HT1080 (cell line): ENCODE measurements around the gene PCDHA2. TPM values are rescaled to one million over a fixed set of nuclear protein-coding genes. Genes with fewer than 3 reads are reported as not detected.
"Not testable (repeated sequence)": the region's sequence is repeated elsewhere in the genome, so short reads cannot be mapped to it uniquely, and the experiment has no call there.

Experiments
- DNase-seq: peaks from one replicate; pipeline ENCODE4 v3.0.0-alpha.2; 2015; ENCODE audit warnings: low read depth
- total RNA-seq: library from RNA; depleted of rRNA; stranded (reverse); fragments of >200 nt; shearing (Covaris generic); gene quantifications from 2 replicates; pipeline ENCODE4 v1.2.3, GENCODE V29; 2014

Gene PCDHA2
- total RNA-seq, 1 experiment from 2014 or later = not detected

- DNase-seq = no peak
Measured at GRCh38 chr5:140808889-140809291, 14.2 kb downstream of the PCDHA2 start.

DNA sequence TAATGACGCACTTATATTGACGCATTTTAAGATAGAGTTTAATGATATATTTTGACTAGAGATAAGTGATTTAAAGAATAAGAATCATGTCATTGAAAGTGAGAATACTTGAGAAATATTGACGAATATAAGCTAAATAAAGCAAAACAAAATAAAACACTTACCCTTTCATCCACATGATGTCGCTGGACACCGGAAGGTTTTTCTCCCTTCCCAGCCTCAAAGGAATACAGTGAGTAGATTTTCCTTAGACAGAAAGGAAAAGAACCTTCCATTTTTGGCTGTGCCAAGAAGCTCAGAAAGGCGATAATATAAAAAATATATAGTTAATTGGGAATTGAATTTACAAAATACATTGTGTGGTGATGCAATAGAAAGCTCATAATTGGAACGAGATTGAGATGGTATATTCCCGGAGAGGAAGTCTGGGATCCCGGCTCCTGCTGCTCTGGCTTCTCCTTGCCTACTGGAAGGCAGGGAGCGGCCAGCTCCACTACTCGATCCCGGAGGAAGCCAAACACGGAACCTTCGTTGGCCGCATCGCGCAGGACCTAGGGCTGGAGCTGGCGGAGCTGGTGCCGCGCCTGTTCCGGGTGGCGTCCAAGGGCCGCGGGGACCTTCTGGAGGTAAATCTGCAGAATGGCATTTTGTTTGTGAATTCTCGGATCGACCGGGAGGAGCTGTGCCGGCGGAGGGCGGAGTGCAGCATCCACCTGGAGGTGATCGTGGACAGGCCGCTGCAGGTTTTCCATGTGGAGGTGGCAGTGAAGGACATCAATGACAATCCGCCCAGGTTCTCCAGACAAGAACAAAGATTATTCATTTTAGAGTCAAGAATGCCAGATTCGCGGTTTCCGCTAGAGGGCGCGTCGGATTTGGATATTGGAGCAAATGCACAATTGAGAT is 27.0 kb downstream of the PCDHA2 start, which contains the start of gene PCDHA5:
PCDHA5 (plus strand) TSS at position 239 of the 906 bp plus-strand sequence.
- peak; percentile 26 for DNase-seq

- no peak for DNase-seq
Measured at GRCh38 chr5:140822281-140822629, 27.6 kb downstream of the PCDHA2 start.

DNA sequence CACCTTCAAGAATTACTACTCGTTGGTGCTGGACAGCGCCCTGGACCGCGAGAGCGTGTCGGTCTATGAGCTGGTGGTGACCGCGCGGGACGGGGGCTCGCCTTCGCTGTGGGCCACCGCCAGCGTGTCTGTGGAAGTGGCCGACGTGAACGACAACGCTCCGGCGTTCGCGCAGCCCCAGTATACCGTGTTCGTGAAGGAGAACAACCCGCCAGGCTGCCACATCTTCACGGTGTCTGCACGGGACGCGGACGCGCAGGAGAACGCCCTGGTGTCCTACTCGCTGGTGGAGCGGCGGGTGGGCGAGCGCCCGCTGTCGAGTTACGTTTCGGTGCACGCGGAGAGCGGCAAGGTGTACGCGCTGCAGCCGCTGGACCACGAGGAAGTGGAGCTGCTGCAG is 28.3 kb downstream of the PCDHA2 start:
- DNase-seq = not testable (repeated sequence)

DNA sequence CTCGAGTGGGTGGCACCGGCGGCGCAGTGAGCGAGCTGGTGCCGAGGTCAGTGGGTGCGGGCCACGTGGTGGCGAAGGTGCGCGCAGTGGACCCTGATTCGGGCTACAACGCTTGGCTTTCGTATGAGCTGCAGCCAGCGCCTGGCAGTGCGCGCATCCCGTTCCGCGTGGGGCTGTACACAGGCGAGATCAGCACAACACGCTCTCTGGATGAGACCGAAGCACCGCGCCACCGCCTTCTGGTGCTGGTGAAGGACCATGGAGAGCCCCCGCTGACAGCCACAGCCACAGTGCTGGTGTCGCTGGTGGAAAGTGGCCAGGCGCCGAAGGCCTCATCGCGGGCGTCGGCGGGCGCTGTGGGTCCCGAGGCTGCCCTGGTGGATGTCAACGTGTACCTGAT is 28.8 kb downstream of the PCDHA2 start:
- no peak for DNase-seq

DNA sequence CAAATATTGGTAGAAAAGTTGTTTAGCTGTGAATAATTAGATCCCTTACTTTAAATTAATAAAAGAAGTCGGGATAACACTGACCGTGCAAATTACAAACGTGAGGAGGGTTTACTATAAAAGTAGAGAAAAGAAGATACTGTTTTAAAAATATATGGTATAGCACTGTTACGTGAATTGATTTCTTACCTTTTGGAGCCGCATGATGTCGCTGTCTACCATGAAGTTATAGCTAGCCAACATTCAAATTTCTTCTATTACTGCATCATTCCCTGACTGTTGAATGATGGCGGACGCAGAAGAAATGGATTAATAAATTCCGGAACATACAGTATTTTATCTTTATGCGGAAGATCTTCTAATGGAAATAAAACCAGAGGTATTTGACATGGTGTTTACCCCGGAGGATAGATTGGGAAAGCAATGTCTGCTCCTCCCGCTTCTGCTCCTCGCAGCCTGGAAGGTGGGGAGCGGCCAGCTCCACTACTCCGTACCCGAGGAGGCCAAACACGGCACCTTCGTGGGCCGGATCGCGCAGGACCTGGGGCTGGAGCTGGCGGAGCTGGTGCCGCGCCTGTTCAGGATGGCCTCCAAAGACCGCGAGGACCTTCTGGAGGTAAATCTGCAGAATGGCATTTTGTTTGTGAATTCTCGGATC is 33.2 kb downstream of the PCDHA2 start, which contains the start of gene PCDHA6:
PCDHA6 (plus strand) TSS at position 257 of the 658 bp plus-strand sequence; CDS start at position 389, 132 bp downstream.
- DNase-seq = no peak

- no peak for DNase-seq
Measured at GRCh38 chr5:140828362-140828737, 33.7 kb downstream of the PCDHA2 start.

GRCh38 chr5:140829511-140830501 is 35.2 kb downstream of the PCDHA2 start:
- DNase-seq = not testable (repeated sequence)

DNA sequence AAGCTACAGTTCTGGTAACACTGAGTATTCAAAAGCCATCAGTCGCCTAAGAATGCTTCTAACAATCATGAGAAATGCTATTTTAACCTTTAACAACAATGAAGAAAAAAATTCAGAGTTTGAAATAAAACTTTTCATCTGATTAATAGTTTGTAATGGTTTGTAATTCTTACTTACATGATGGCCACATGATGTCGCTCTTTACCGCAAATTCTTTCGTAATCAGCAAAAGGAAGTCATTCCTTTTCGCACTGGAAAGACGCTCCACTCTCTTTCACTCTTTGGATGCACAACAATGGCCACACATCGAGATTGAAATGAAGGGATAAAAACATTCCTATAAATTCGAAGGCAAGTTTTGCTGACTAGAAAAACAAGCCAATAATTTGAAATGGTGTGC is 39.3 kb downstream of the PCDHA2 start, which contains the start of gene PCDHA7:
PCDHA7 (plus strand) TSS at position 277 of the 400 bp plus-strand sequence; CDS start at position 392, 115 bp downstream.
- DNase-seq = no peak

DNA sequence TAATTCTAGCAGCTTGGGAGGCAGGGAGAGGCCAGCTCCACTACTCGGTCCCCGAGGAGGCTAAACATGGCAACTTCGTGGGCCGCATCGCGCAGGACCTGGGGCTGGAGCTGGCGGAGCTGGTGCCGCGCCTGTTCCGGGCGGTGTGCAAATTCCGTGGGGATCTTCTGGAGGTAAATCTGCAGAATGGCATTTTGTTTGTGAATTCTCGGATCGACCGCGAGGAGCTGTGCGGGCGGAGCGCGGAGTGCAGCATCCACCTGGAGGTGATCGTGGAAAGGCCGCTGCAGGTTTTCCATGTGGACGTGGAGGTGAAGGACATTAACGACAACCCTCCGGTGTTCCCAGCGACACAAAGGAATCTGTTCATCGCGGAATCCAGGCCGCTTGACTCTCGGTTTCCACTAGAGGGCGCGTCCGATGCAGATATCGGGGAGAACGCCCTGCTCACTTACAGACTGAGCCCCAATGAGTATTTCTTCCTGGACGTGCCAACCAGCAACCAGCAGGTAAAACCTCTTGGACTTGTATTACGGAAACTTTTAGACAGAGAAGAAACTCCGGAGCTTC is 39.9 kb downstream of the PCDHA2 start:
- not testable (repeated sequence) for DNase-seq

GRCh38 chr5:140835622-140836510 is 41.2 kb downstream of the PCDHA2 start:
- no peak for DNase-seq

DNA sequence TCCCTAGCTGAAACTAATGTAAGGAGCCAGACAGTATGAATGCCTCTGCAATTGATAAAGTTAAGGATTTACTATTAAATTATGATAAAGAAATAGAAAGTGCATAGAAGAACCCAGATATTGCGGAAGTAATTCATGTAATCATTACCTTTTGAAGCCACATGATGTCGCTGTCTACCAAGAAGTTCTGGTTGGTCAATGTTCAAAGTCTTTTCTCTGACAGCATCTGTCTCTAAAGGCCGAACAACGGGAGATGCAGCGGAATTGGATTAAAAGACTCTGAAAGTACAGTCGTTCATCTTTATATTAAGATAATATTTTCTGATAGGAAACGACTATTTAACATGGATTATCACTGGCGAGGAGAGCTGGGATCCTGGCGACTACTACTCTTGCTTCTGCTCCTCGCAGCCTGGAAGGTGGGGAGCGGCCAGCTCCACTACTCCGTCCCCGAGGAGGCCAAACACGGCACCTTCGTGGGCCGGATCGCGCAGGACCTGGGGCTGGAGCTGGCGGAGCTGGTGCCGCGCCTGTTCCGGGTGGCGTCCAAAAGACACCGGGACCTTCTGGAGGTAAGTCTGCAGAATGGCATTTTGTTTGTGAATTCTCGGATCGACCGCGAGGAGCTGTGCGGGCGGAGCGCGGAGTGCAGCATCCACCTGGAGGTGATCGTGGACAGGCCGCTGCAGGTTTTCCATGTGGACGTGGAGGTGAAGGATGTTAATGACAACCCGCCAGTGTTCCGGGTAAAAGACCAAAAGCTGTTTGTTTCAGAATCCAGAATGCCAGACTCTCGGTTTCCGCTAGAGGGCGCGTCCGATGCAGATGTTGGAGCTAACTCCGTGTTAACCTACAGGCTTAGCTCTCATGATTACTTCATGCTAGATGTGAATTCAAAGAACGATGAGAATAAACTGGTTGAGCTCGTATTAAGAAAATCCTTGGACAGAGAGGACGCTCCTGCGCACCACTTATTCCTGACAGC is 46.6 kb downstream of the PCDHA2 start, which contains the start of gene PCDHA8:
PCDHA8 (plus strand) TSS at position 210 of the 985 bp plus-strand sequence; CDS start at position 345, 135 bp downstream.
- DNase-seq = no peak

- DNase-seq = no peak
Measured at GRCh38 chr5:140842798-140843733, 48.4 kb downstream of the PCDHA2 start.
